ENCODE data around the gene S100A10. TPM values are rescaled to one million over a fixed set of nuclear protein-coding genes. Genes with fewer than 3 reads are reported as not detected.

S100A10 gene
- total and polyA plus RNA-seq, 8 donors = 415 to 1,250 (median 549) TPM

GRCh38 chr1:151945725-151946722 is 47.6 kb downstream of the S100A10 start:
- peaks cover 28 to 53% of the 10 kb centered on the region in 2 donors for H3K4me1 ChIP-seq
- H3K27me3 ChIP-seq = no peaks in the 10 kb centered on the region
- H3K36me3 ChIP-seq = no peaks in the 10 kb centered on the region
- peak overlapping the region; percentile 84 to 94 for H3K27ac ChIP-seq
- H3K9me3 ChIP-seq = no peaks in the 10 kb centered on the region
- ATAC-seq (peak; percentile 78), DNase-seq (peak in 2 of 4 donors; percentile 75 to 90)
- no peak overlapping the region for H3K4me3 ChIP-seq
- intact Hi-C loops (cut with DNase I) = no loop called here
- TF ChIP-seq, protein P1, sequence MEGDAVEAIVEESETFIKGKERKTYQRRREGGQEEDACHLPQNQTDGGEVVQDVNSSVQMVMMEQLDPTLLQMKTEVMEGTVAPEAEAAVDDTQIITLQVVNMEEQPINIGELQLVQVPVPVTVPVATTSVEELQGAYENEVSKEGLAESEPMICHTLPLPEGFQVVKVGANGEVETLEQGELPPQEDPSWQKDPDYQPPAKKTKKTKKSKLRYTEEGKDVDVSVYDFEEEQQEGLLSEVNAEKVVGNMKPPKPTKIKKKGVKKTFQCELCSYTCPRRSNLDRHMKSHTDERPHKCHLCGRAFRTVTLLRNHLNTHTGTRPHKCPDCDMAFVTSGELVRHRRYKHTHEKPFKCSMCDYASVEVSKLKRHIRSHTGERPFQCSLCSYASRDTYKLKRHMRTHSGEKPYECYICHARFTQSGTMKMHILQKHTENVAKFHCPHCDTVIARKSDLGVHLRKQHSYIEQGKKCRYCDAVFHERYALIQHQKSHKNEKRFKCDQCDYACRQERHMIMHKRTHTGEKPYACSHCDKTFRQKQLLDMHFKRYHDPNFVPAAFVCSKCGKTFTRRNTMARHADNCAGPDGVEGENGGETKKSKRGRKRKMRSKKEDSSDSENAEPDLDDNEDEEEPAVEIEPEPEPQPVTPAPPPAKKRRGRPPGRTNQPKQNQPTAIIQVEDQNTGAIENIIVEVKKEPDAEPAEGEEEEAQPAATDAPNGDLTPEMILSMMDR (IDR thresholded peaks at IDR 0.05) = no peak

DNA sequence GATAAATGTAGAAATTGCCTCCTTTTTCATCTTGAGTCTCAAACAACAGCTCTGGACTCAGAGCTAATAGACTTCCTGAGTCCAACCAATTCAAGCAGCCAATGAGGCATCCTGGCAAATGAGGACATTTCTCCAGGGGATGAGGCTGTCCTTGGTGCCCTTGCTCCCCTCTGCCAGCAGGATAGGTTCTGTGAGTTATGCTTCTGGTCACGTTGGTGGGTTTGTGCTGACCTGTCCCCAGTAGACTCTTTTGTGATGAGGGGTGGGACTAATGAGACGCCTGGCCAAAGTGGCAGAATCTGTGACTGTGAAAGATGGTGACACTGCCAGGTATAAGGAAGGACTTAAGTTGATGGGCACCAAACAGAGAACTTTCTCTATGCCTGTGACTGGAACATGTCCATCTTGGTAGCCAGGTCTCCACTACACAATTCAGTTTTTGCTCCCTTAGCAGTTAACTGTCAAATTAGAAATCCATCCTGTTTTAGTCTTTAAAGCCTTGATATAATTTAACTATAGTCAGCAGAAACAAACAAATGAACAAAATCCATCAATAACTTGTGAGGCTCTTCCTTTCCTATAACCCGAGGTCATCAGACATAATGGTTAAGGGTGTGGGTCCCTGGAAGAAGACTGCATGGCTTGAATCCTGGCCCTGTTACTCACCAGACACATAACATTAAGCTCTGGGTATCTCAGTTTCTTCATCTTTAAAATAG is 48.6 kb downstream of the S100A10 start:
- no peaks in the 10 kb centered on the region for H3K36me3 ChIP-seq
- ATAC-seq = no peak
- no peaks in the 10 kb centered on the region for H3K9me3 ChIP-seq
- H3K27me3 ChIP-seq = no peaks in the 10 kb centered on the region
- intact Hi-C loops (cut with DNase I) = no loop called here
- no peak for DNase-seq
- peak overlapping the region; percentile 84 to 94 for H3K27ac ChIP-seq
- TF ChIP-seq, protein P1 (IDR thresholded peaks at IDR 0.05) = no peak
- peaks cover 28 to 59% of the 10 kb centered on the region in 2 donors for H3K4me1 ChIP-seq
- H3K4me3 ChIP-seq = no peak overlapping the region

DNA sequence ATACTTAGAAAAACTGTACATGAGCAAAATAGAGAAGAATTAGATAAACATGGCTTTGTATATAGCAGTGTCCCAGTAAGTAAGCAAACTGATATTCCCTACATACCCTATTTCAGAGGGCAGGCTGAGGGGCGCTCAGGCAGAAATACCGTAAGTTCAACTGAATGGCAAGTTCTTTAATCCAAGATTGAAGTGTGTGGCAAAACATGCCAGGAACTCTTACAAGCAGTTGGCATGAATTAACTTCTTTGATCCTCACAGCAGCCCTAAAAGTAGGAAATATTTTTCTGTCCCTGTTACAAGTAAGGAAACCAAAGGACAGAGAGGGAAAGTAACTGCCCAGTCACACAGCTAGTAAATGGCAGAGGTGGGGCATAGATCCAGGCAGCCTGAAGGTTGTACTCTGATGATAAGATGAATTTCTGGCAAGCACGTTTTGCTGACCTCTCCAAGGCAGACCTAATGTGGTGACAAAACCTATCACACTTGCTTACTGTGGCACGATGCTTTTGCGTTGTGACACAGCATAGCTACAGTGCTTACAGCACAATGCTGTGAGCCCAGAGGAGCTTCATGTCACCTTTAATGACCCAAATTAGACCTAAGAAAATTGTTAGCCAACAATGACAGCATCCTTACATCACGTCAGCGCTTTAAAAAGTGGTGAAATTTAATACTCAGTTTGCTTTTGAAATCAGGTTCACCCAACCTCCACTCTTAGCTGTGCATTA is 49.4 kb downstream of the S100A10 start:
- intact Hi-C loops (cut with DNase I) = no loop called here
- no peaks in the 10 kb centered on the region for H3K36me3 ChIP-seq
- H3K4me1 ChIP-seq = peaks cover 28 to 59% of the 10 kb centered on the region in 2 donors
- peak overlapping the region; percentile 84 to 94 for H3K27ac ChIP-seq
- H3K4me3 ChIP-seq = no peak overlapping the region
- no peaks in the 10 kb centered on the region for H3K27me3 ChIP-seq
- TF ChIP-seq, protein P1 (IDR thresholded peaks at IDR 0.05) = no peak
- no peaks in the 10 kb centered on the region for H3K9me3 ChIP-seq
- DNase-seq (peak in 1 of 4 donors; percentile 38), ATAC-seq (peak; percentile 1)

DNA sequence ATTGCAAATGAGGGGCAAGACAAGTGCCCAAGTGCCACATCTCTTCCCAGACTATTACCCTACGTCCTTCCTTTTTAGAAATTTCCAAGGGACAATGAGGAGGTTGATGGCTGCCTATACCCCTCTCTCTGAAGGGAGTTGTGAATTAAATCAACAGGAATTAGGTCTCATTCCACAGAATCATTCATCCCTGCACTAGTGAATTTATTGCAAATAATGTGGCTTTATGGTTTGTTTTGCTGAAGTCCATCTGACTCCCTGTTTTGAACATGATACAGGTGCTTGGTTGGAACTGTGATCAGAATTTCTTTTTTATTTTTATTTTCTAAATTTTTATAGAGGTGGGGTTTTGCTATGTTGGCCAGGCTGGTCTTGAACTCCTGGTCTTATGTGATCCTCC is 50.1 kb downstream of the S100A10 start:
- peaks cover 28 to 52% of the 10 kb centered on the region in 2 donors for H3K4me1 ChIP-seq
- no peaks in the 10 kb centered on the region for H3K9me3 ChIP-seq
- H3K27me3 ChIP-seq = no peaks in the 10 kb centered on the region
- H3K36me3 ChIP-seq = no peaks in the 10 kb centered on the region
- H3K27ac ChIP-seq = peak overlapping the region in 1 of 2 donors; percentile 94
- ATAC-seq (no peak), DNase-seq (no peak)
- TF ChIP-seq, protein P1 (IDR thresholded peaks at IDR 0.05) = no peak
- no peak overlapping the region for H3K4me3 ChIP-seq
- intact Hi-C loops (cut with DNase I) = no loop called here

All from left lung (tissue), 10 donors.